Measurements from ENCODE around the gene RBM33. TPM values are rescaled to one million over a fixed set of nuclear protein-coding genes. Genes with fewer than 3 reads are reported as not detected.

The RBM33 gene
- polyA plus RNA-seq, 3 donors, result 15.0 to 27.7 (median 22.2) TPM

DNA sequence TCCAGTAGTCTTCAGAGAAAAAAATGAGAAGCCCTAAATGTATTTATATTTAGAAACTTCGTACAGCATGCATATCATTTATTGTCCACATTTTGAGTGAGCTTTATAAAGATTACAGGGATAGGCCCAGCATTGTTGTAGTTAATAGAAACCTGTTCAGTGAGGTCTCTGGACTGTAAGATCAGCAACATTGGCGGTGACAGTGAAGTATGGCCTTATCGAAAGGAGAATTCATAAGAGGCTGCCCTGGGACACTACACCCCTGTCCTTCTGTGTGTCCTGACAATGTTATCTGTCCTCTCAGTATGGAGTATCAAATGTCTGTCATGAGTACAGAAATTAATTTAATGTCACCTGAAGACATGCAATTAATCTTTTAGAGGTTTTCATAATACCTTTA lies 110.6 kb downstream of the RBM33 start:
- peaks cover 96% of the 10 kb centered on the region for H3K79me2 ChIP-seq (ENCODE audit: insufficient read depth, low read length)
- peaks cover 0 to 3% of the 10 kb centered on the region in 2 donors for H3K9me3 ChIP-seq (replicated peaks in 1 of 2; ENCODE audit: control insufficient read depth in 1 of 2, insufficient read depth in 1 of 2, low read length in 2 of 2)
- no peak overlapping the region for H3K4me3 ChIP-seq (replicated peaks in 1 of 3; ENCODE audit: low read depth in 2 of 3, low read length in 3 of 3)
- peak overlapping the region in 1 of 2 donors; percentile 71 for H3K27ac ChIP-seq (ENCODE audit: low read depth in 1 of 2, low read length in 2 of 2)
- peak overlapping the region in 2 of 7 donors; percentile 21 to 54 for H3K27ac Mint-ChIP-seq
- H3K4me1 Mint-ChIP-seq, result peaks cover 54% of the 10 kb centered on the region
- H3K36me3 ChIP-seq (replicated peaks in 1 of 2; ENCODE audit: control insufficient read depth in 1 of 2, insufficient read depth in 2 of 2, low read length in 2 of 2), result peaks cover 3 to 63% of the 10 kb centered on the region in 2 donors
- H3K4me3 Mint-ChIP-seq, result no peak overlapping the region
- peaks cover 90% of the 10 kb centered on the region for H4K20me1 ChIP-seq (ENCODE audit: insufficient read depth, low read length)
- no peaks in the 10 kb centered on the region for H3K27me3 Mint-ChIP-seq (ENCODE audit: low read depth in 3 of 3)
- intact Hi-C loops (cut with micrococcal nuclease), result no loop called here
- peaks cover 0 to 6% (median 0%) of the 10 kb centered on the region in 7 donors for H3K9me3 Mint-ChIP-seq
- no CpG with 5 or more reads among the region's 3 CpGs for WGBS (ENCODE audit: insufficient coverage)
- H3K36me3 Mint-ChIP-seq, result peaks cover 30 to 49% of the 10 kb centered on the region in 2 donors
- no peaks in the 10 kb centered on the region for H3K27me3 ChIP-seq (ENCODE audit: control insufficient read depth in 2 of 2, insufficient read depth in 2 of 2, low read length in 2 of 2)
- TF ChIP-seq, protein P1, sequence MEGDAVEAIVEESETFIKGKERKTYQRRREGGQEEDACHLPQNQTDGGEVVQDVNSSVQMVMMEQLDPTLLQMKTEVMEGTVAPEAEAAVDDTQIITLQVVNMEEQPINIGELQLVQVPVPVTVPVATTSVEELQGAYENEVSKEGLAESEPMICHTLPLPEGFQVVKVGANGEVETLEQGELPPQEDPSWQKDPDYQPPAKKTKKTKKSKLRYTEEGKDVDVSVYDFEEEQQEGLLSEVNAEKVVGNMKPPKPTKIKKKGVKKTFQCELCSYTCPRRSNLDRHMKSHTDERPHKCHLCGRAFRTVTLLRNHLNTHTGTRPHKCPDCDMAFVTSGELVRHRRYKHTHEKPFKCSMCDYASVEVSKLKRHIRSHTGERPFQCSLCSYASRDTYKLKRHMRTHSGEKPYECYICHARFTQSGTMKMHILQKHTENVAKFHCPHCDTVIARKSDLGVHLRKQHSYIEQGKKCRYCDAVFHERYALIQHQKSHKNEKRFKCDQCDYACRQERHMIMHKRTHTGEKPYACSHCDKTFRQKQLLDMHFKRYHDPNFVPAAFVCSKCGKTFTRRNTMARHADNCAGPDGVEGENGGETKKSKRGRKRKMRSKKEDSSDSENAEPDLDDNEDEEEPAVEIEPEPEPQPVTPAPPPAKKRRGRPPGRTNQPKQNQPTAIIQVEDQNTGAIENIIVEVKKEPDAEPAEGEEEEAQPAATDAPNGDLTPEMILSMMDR (IDR thresholded peaks at IDR 0.05), result no peak
- peaks cover 33 to 45% of the 10 kb centered on the region in 2 donors for H3K4me1 ChIP-seq (ENCODE audit: control insufficient read depth in 1 of 2, insufficient read depth in 2 of 2, low read length in 2 of 2)
- no peak overlapping the region for H3K9ac ChIP-seq (ENCODE audit: insufficient read depth, low read length, poor library complexity, severe bottlenecking)
- DNase-seq, result no peak
- H2AFZ ChIP-seq (ENCODE audit: insufficient read depth, low read depth, low read length, poor library complexity, severe bottlenecking), result no peak overlapping the region
- no peak overlapping the region for H3K4me2 ChIP-seq (replicated peaks; ENCODE audit: extremely low read depth, low read length, poor library complexity, severe bottlenecking)

DNA sequence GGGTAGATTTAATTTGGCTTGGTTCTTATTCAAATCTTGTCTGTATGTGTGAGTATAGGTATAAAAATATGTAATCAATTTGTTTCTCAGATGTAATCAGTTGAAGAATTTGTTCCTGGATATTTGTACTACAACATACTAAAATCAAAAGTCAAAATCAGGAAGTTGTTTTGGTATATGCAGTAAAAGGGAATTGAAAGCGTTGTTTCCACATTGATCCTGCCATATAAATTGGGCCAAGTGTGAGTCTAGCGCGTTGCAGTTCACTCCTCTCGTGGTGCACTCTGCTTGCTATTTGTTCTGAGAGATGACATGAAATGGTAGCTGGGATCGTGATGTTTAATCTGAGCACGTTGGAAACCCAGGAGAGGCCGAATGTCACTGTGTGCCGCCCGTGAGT lies 111.9 kb downstream of the RBM33 start:
- H3K9me3 Mint-ChIP-seq, result peaks cover 0 to 6% (median 0%) of the 10 kb centered on the region in 7 donors
- H3K27ac Mint-ChIP-seq, result peak overlapping the region; percentile 58 to 90 (median 86)
- Histone ChIP-seq H4K20me1 (ENCODE audit: insufficient read depth, low read length) (peaks cover 87% of the 10 kb centered on the region), H3K9ac (ENCODE audit: insufficient read depth, low read length, poor library complexity, severe bottlenecking) (no peak overlapping the region), H3K27ac (ENCODE audit: low read depth in 1 of 2, low read length in 2 of 2) (peak overlapping the region; percentile 9 to 71), H3K4me3 (replicated peaks in 1 of 3; ENCODE audit: low read depth in 2 of 3, low read length in 3 of 3) (peak overlapping the region in 1 of 3 experiments; percentile 5), H2AFZ (ENCODE audit: insufficient read depth, low read depth, low read length, poor library complexity, severe bottlenecking) (no peak overlapping the region), H3K27me3 (ENCODE audit: control insufficient read depth in 2 of 2, insufficient read depth in 2 of 2, low read length in 2 of 2) (no peaks in the 10 kb centered on the region), H3K4me2 (replicated peaks; ENCODE audit: extremely low read depth, low read length, poor library complexity, severe bottlenecking) (peak overlapping the region; percentile 10), H3K9me3 (replicated peaks in 1 of 2; ENCODE audit: control insufficient read depth in 1 of 2, insufficient read depth in 1 of 2, low read length in 2 of 2) (peaks cover 0 to 3% of the 10 kb centered on the region in 2 donors), H3K79me2 (ENCODE audit: insufficient read depth, low read length) (peaks cover 87% of the 10 kb centered on the region), H3K36me3 (replicated peaks in 1 of 2; ENCODE audit: control insufficient read depth in 1 of 2, insufficient read depth in 2 of 2, low read length in 2 of 2) (peaks cover 5 to 54% of the 10 kb centered on the region in 2 donors), H3K4me1 (ENCODE audit: control insufficient read depth in 1 of 2, insufficient read depth in 2 of 2, low read length in 2 of 2) (peaks cover 46 to 58% of the 10 kb centered on the region in 2 donors)
- peaks cover 65% of the 10 kb centered on the region for H3K4me1 Mint-ChIP-seq
- peaks cover 31 to 53% of the 10 kb centered on the region in 2 donors for H3K36me3 Mint-ChIP-seq
- peak; percentile 56 to 80 (median 70) for DNase-seq
- TF ChIP-seq, protein P1 (IDR thresholded peaks at IDR 0.05), result no peak
- H3K4me3 Mint-ChIP-seq, result peak overlapping the region in 1 of 2 donors; percentile 78
- WGBS (ENCODE audit: insufficient coverage), result 38% methylated on average over 9 of the region's 9 CpGs
- intact Hi-C loops (cut with micrococcal nuclease), result no loop called here
- peaks cover 0 to 1% (median 0%) of the 10 kb centered on the region in 3 donors for H3K27me3 Mint-ChIP-seq (ENCODE audit: low read depth in 3 of 3)
